Cardiac septum (tissue), 1 donor: ENCODE measurements around the gene UXT. TPM values are rescaled to one million over a fixed set of nuclear protein-coding genes. Genes with fewer than 3 reads are reported as not detected.
"Not testable (repeated sequence)": the region's sequence is repeated elsewhere in the genome, so short reads cannot be mapped to it uniquely, and the experiment has no call there.

Experiments
- DNase-seq: peaks from one replicate; pipeline ENCODE4 v3.0.0-alpha.2; 2020; ENCODE audit warnings: low spot score
- intact Hi-C: fragments of 100-400 bp; cut with DNase I; formaldehyde crosslinking; loops from one replicate; pipeline ENCODE4 v1.14.0; 2022
- total RNA-seq: library from RNA; stranded (reverse); fragmentation: NEBNext Ultra II Directional; extraction: Animal tissue kit (Norgen Biotek cat#: 25700); gene quantifications from one replicate; pipeline ENCODE4 v1.2.1, GENCODE V29; 2021
- donor health status: DM: no; HTN: no; CAD: no.

UXT gene
- total RNA-seq, 1 donor from 2014 or later, result 83.2 TPM

DNA sequence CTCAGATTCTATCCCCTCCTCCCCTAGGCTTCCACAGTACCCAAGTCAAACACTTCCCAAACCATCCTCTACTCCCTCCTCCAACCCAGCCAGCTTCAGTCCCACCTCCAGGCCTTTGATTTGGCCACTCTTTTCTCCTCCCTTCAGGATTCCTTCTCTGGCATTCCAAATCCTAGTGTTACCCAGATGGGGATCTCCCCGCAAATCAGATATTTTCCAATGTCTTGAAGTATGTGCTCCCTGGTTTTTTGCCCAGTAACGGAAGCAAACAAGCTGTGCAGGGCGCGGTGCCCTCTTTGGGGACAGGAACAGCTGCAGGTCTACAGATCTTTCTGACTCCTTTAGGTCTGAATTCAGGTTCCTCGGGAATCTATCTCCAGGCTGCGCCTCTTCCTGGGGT, 37.1 kb downstream of the UXT start:
- peak; percentile 49 for DNase-seq
- intact Hi-C loops, result no loop called here

DNA sequence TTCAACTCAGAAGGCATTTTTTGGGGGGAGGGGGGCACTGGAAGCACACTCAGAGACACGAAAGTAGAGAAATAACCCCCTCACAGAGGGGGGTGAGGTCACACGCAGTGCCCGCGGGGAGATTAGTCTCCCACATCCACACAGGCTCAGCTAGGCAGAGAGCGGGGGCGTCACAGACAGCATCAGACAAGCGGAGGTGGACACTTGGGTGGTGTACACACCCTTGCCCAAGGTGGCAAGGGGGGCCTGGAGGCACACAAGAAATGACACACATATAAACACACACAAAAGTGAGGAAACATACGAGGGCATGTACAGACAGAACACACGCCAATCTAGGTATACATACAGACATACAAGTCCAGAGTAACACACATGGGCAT, 38.7 kb downstream of the UXT start:
- intact Hi-C loops, result no loop called here
- DNase-seq, result no peak

DNA sequence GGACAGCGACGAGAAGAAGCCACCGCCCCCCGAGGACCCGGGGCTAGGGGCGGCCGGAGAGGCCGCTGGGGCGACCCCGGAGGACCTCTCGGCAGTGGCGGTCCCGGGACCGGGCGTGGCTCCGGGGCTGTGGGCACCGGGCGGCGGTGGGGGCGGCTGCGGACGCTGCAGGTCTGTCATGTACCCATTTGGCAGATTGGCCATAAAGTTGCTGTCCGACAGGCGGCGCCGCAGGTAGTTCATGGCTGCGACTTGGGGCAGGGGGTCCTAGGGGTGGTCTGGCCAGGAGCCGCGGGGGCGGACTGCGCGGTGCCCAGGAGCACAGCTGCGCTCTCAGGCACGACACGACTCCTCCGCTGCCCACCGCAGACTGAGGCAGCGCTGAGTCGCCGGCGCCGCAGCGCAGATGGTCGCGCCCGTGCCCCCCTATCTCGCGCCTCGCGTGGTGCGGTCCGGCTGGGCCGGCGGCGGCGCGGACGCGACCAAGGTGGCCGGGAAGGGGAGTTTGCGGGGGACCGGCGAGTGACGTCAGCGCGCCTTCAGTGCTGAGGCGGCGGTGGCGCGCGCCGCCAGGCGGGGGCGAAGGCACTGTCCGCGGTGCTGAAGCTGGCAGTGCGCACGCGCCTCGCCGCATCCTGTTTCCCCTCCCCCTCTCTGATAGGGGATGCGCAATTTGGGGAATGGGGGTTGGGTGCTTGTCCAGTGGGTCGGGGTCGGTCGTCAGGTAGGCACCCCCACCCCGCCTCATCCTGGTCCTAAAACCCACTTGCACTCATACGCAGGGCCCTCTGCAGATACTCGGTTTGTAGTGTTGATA, 39.3 kb downstream of the UXT start, which contains the start of gene SYN1:
TSS of gene SYN1 (minus strand) at position 372 of the 817 bp plus-strand sequence. CDS start at position 243, 129 bp downstream.
- peak; percentile 91 for DNase-seq
- intact Hi-C loops, result no loop called here

DNA sequence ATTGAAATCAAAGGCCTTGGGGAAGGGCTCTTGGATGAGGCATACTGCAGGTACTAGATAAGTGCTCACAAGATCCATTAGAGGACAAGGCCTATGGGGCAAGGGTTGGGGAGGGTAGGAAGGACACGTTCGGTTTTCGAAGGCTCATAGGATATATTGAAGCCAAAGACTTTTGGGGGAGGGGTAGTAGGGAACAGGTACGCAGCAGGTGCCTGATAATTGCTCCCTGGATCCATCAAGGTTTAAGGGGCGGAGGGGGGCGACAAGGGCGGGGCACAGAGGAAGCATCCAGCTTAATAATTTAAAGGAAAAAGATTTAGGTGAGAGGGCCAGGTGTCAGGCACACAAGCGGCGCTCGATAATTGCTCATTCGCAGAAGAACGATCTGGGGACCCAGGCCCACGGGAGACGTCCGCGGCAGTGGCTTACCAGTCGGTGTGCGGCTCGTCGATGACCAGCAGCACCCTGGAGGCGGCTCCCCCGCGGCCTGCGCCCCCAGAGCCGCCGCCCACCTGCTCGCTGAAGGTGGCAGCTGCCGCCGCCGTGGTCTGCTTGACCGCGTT, 40.0 kb downstream of the UXT start:
- intact Hi-C loops, result no loop called here
- DNase-seq, result no peak

DNA sequence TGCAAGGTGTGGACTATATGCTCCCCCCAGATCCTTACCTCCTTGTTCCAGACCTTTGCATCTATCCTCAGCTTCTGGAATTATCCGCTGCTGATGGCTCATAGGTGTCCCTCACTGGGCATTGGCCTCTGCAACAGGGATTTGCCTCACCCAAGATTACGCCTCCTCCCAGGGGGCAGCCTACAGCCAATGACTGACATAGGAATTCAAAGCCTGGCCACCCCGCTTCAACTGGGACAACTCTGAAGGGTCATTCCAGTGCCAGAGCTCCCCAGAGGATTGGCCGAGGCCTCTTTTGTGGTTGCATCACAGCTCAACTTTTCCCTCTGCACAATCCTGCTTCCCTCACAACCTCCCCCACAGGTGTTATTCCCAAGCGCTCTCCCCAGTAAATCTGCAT, 44.4 kb downstream of the UXT start:
- intact Hi-C loops, result no loop called here
- DNase-seq, result no peak

DNA sequence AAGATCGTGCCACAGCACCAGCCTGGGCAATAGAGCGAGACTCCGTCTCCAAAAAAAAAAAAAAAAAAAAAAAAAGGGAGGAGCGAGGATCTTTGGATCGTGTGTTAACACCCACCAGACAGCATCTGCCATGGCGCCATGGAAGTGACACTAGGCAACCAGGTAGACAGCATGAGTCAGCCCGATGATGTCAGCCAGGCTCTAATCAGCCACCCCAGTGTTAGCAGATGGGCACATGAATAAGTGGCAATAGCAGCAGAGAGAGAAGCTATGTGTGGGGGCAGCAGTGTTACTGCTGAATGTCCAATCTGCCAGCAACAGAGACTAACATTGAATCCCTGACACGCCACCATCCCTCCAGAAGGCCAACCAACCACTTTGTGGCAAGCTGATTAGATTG, 45.9 kb downstream of the UXT start:
- intact Hi-C loops, result no loop called here
- DNase-seq, result no peak

DNA sequence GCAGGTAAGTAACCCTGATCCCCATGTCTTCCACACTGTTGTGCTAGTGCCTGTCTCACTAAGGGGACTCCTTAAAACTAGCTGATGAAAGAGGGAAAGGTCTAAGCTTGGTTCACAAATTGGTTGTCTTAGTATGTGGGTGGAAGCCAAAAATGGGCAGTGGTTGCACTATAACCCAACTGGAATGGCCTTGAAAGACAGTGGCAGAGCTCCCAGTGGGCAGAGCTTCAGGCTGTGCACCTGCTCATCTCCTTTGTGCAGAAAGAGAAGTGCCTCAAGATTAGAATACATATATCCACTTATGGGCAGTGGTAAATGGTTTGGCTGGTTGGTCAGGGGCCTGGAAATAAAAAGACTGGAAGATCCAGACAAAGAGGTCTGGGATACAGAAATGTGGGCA, 46.6 kb downstream of the UXT start:
- no peak for DNase-seq
- intact Hi-C loops, result no loop called here

DNA sequence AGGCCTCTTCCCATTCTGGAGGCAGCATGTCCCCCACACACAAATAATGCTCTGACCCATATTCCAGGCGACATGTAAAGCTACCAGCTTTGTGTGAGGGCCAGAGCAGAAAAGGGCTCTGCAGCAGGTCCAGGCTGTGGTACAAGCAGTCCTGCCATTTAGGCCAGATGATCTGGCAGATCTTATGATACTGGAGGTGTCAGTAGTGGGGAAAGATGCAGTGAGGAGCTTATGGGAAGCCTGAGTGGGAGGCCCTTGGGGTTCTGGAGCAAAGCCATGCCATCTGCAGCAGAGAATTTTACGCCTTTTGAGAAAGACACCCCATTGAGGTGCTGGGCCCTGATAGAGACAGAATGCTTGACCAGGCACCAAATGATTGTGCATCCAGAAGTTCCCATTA, 47.1 kb downstream of the UXT start:
- DNase-seq, result no peak
- intact Hi-C loops, result no loop called here

DNA sequence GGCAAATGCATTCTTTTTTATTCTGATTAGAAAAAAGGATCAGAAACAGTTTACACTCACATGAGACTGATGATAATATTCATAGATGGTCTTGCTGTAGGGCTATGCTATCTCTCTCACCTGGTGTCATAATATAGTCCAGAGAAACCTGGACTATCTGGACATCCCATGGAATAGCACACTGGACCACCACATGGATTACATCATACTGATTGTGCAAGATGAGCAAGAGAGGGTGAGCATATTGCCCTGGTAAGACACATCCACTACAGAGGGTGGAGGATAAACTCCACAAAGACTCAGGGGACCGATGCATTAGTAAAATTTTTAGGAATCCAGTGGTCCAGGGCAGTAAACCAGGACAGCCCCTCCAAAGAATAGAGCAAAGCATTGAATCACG, 47.5 kb downstream of the UXT start:
- DNase-seq, result no peak
- intact Hi-C loops, result no loop called here

DNA sequence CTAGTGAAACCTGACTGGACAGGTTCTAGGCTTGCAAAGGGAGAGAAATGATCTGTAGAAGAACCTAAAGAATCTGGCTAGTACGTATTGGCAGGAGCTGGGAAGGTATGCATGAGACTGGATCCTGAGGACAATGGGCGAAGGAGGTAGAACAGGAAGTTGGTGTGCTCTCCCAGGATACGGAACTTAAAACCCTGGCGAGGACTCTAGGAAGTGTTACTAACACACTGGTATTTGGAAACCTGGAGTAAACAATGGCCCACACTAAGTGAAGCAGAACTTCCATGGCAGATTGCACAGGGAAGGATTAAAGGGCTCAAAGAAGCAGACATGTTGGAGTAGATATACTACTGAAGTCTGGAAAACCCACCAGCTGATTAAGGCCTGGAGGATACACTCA, 48.5 kb downstream of the UXT start:
- intact Hi-C loops, result no loop called here
- no peak for DNase-seq

DNA sequence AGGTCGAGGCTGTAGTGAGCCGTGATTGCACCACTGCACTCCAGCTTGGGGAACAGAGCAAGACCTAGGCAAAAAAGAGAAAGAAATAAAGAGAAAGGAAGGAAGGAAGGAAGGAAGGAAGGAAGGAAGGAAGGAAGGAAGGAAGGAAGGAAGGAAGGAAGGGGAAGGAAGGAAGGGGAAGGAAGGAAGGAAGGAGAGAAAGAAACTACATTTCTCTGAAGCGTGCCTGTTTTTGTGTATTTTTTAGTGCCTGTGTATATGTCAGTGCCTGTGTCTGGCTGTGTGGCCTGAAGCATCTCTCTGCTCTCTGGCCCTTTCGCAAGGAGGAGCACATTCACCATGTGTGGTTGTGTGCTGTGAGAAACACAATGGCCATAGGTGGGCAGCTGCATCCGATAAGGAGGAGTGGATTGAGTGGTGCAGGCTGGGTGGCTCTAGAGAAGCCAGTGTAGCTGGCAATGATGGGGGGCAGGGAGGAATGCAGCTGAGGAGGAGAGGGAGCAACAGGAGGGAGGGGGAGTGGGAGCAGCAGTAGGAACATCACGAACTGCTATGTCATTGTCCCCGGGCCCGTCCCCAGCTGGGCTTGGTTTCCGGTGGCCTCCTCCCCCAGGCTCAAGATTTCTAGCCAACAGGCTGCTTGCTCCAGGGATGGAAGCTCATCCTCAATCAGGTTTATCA, 50.7 kb downstream of the UXT start:
- intact Hi-C loops, result no loop called here
- DNase-seq, result no peak

DNA sequence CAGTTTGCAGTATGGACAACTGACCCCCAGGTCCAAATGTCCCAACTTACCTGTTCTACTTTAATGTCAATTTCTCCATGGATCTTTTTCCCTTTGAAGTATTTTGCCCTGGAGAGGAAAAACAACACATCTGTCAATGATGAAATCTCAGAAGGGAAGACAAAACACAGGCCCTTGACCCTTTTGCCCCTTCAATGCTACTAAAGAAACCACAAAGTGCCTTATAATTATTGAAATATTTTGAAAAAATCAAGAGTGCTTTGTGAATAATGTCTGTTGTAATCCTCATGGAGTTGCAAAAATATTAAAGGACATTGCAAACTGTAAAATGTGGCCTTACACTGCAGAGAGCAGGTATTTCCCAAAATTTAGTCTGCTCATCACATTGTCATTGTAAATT, 51.9 kb downstream of the UXT start:
- intact Hi-C loops, result no loop called here

DNA sequence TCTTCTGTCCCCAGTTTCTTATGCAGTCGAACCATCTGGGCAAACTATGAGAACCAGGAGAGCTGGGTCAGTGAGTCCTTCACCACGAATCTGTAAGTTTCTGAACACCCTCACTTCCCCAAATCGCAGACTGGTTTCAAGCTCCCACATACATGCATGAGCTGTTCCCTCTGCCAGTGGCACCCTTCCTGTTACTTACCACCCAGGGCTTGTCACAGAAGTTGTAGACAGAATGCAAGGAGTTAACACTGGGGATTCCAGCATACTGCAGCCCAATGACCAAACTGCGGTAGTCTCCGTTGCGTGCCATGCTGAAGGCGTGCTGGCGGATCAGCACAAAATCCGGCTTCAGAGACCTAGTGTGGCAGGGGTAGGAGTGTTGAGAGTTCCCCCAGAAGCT, 54.0 kb downstream of the UXT start:
- intact Hi-C loops, result no loop called here

More for the DNA sequence above, 51.9 kb downstream of the UXT start:
- no peak for DNase-seq

DNA sequence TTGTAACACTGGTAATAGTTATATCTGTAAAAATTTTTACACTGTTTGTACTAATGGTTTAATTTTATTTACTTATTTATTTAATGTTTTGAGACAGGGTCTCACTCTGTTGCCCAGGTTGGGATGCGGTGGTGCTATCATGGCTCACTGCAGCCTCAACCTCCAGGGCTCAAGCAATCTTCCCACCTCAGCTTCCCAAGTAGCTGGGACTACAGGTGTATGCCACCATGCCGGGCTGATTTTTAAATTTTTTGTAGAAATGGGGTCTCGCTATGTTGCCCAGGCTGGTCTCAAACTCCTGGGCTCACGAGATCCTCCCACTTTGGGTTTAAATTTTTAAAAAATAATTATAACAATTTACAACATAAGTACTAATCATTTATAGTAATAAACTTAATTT, 55.9 kb downstream of the UXT start:
- not testable (repeated sequence) for DNase-seq

More for the DNA sequence above, 54.0 kb downstream of the UXT start:
- no peak for DNase-seq

More for the DNA sequence above, 55.9 kb downstream of the UXT start:
- intact Hi-C loops, result not testable (repeated sequence)

Other genes with a start within 250 kb of the UXT start
- 15.4 TPM for gene ZNF41, start 176.0 kb downstream of the UXT start, total RNA-seq
- 69.9 TPM for gene ARAF, start 98.0 kb downstream of the UXT start, total RNA-seq
- gene TIMP1, start 76.7 kb downstream of the UXT start, total RNA-seq, result 255 TPM
- 12.1 TPM for gene SYN1, start 39.3 kb downstream of the UXT start, total RNA-seq
- gene CFP, start 29.2 kb downstream of the UXT start, total RNA-seq, result 1.0 TPM
- gene ELK1, start 8.6 kb downstream of the UXT start, total RNA-seq, result 38.2 TPM
- 11.7 TPM for gene ZNF81, start 177.7 kb upstream of the UXT start, total RNA-seq